K562 (cell line): ENCODE data around the gene ERICH6. TPM values are rescaled to one million over a fixed set of nuclear protein-coding genes. Genes with fewer than 3 reads are reported as not detected.

Experiments
- AFF4 ChIP-seq: sonication (generic); formaldehyde crosslinking; IDR thresholded peaks from 2 replicates; pipeline ENCODE4 v1.8.0; 2023; ENCODE audit warnings: mild to moderate bottlenecking, missing genetic modification reagents
- CTBP1 ChIP-seq: fragments of 450-650 bp; IDR thresholded peaks from 2 replicates; pipeline ENCODE4 v1.6.1; 2016; ENCODE audit warnings: borderline replicate concordance
- CTCF ChIP-seq, 3 experiments: IDR thresholded peaks in 2 of 3; conservative IDR thresholded peaks in 1 of 3; 2 replicates each; pipeline ENCODE4 v1.5.1; 2011 to 2012; ENCODE audit warnings: low read length in 3 of 3, mild to moderate bottlenecking in 3 of 3, control low read depth in 2 of 3, improper control_type of control experiment in 1 of 3, inconsistent platforms in 1 of 3, low read depth in 1 of 3, mixed read lengths in 1 of 3, moderate library complexity in 1 of 3; ENCODE audit not compliant: insufficient read depth in 2 of 3
- EWSR1 ChIP-seq: fragments of 450-650 bp; IDR thresholded peaks from 2 replicates; pipeline ENCODE4 v1.6.1; 2018; ENCODE audit warnings: borderline replicate concordance, mild to moderate bottlenecking, low read depth, moderate library complexity; ENCODE audit not compliant: partially characterized antibody
- HDGF ChIP-seq: fragments of 450-650 bp; IDR thresholded peaks from 2 replicates; pipeline ENCODE4 v1.6.1; 2016
- KDM1A ChIP-seq, 2 experiments: fragments of 450-650 bp; IDR thresholded peaks; 2 replicates each; pipeline ENCODE4 v1.6.1; 2016; ENCODE audit warnings: mild to moderate bottlenecking in 2 of 2
- KLF13 ChIP-seq: fragments of 450-650 bp; IDR thresholded peaks from 2 replicates; pipeline ENCODE4 v1.6.1; 2016; ENCODE audit warnings: missing genetic modification characterization, low read depth, mild to moderate bottlenecking, missing compliant biosample characterization, moderate library complexity, borderline replicate concordance
- PHTF2 ChIP-seq: fragments of 250-450 bp; sonication (Bioruptor Pico); IDR thresholded peaks from 2 replicates; pipeline ENCODE4 v1.5.0; 2021; ENCODE audit warnings: mild to moderate bottlenecking
- POLR2B ChIP-seq: fragments of 450-650 bp; IDR thresholded peaks from 2 replicates; pipeline ENCODE4 v1.6.1; 2018; ENCODE audit warnings: low read depth; ENCODE audit not compliant: partially characterized antibody
- SP1 ChIP-seq: sonication (generic); formaldehyde crosslinking; IDR thresholded peaks from 2 replicates; pipeline ENCODE4 v1.8.1; 2022; ENCODE audit warnings: mild to moderate bottlenecking, missing genetic modification reagents
- ZBTB33 ChIP-seq: sonication (generic); formaldehyde crosslinking; IDR thresholded peaks from 2 replicates; pipeline ENCODE4 v1.8.1; 2023; ENCODE audit warnings: mild to moderate bottlenecking, missing genetic modification reagents
- ZC3H8 ChIP-seq: fragments of 450-650 bp; IDR thresholded peaks from 2 replicates; pipeline ENCODE4 v1.6.1; 2017
- ZNF609 ChIP-seq: sonication (generic); formaldehyde crosslinking; IDR thresholded peaks from 2 replicates; pipeline ENCODE4 v1.8.1; 2023; ENCODE audit warnings: missing genetic modification reagents, mild to moderate bottlenecking, borderline replicate concordance
- ZNF717 ChIP-seq: fragments of 250-450 bp; sonication (Bioruptor Pico); IDR thresholded peaks from 2 replicates; pipeline ENCODE4 v1.5.0; 2021
- polyA plus RNA-seq, 8 experiments: library from polyadenylated mRNA; depleted of rRNA in 4 of 8; stranded (reverse) in 5 of 8; unstranded in 3 of 8; fragments of >200 nt; fragmentation: Nextera tagmentation in 2 of 8; fragmentation: Illumina TruSeq in 1 of 8; extraction: Ambion mirVana in 2 of 8; extraction: Trizol in 1 of 8; gene quantifications; 2 replicates each; pipeline versions ENCODE4 v1.2.1 to v1.2.3, GENCODE V29; 2011 to 2014; ENCODE audit warnings: inconsistent platforms in 1 of 8, missing spikeins in 1 of 8
- total RNA-seq, 7 experiments: library from RNA; depleted of rRNA in 6 of 7; stranded (reverse); fragments of >200 nt in 6 of 7; fragmentation: Illumina TruSeq in 2 of 7; extraction: Trizol in 2 of 7; gene quantifications; 2 replicates each; pipeline versions ENCODE4 v1.2.1 to v1.2.3, GENCODE V29; 2011 to 2021; ENCODE audit warnings: low replicate concordance in 1 of 7

ERICH6 gene
- total and polyA plus RNA-seq, 9 of the 15 experiments (the other 6 are each of a cell fraction or from before 2014, with no cell fraction given), result not detected

GRCh38 chr3:150737874-150738679, 34.4 kb upstream of the ERICH6 start (continued):
- TF ChIP-seq ZBTB33 (CRISPR knock-in tag) (no peak), PHTF2 (no peak), KLF13 (tag) (no peak), SP1 (no peak), ZNF717 (CRISPR knock-in tag) (no peak), POLR2B (no peak), ZNF609 (CRISPR knock-in tag) (no peak), KDM1A (IDR thresholded peaks at IDR 0.05) (peak; percentile 97), CTBP1 (no peak; the same call in 1 of the 2 replicates), ZC3H8 (no peak), AFF4 (CRISPR knock-in tag) (no peak), CTCF (IDR thresholded peaks at IDR 0.05 in 2 of 3, conservative IDR thresholded peaks at IDR 0.05 in 1 of 3; ENCODE audit: insufficient read depth in 2 of 3, low read depth in 1 of 3, low read length in 3 of 3) (no peak), EWSR1 (no peak), HDGF (no peak)
